Muscle of leg (tissue), 11 donors: ENCODE data around the gene ABHD2. TPM values are rescaled to one million over a fixed set of nuclear protein-coding genes. Genes with fewer than 3 reads are reported as not detected.
A peak's percentile ranks its signal among the peaks of the same experiment; 100 is the strongest.
"Not testable (repeated sequence)": the region's sequence is repeated elsewhere in the genome, so short reads cannot be mapped to it uniquely, and the experiment has no call there.

Experiments used
- DNase-seq: peaks from one replicate; pipeline ENCODE4 v3.0.0; 2013
- H3K27ac ChIP-seq: one replicate; pipeline ENCODE4 v1.5.1; 2013; ENCODE audit warnings: mild to moderate bottlenecking, low read length, control low read depth
- H3K27me3 ChIP-seq: one replicate; pipeline ENCODE4 v1.6.1; 2013; ENCODE audit warnings: low read length; ENCODE audit not compliant: control insufficient read depth, insufficient read depth
- H3K36me3 ChIP-seq: one replicate; pipeline ENCODE4 v1.6.1; 2013; ENCODE audit warnings: low read length; ENCODE audit not compliant: control insufficient read depth, insufficient read depth
- H3K4me1 ChIP-seq: one replicate; pipeline ENCODE4 v1.6.1; 2013; ENCODE audit warnings: low read length; ENCODE audit not compliant: control insufficient read depth, insufficient read depth
- H3K4me3 ChIP-seq: one replicate; pipeline ENCODE4 v1.5.1; 2013; ENCODE audit warnings: low read length, control low read depth
- H3K9me3 ChIP-seq: replicated peaks from 2 replicates; pipeline ENCODE4 v1.6.1; 2013; ENCODE audit warnings: low read depth, low read length; ENCODE audit not compliant: control insufficient read depth
- WGBS: methylation state at CpG from one replicate; pipeline ENCODE4 v1.1.5; 2013; ENCODE audit warnings: missing lambda C conversion rate; ENCODE audit not compliant: insufficient coverage; 5-methylcytosine and 5-hydroxymethylcytosine counted together
- polyA plus RNA-seq, 8 donors: library from polyadenylated mRNA; unstranded; fragments of 120-200 nt; gene quantifications; one replicate each; pipeline versions ENCODE4 v1.2.1 to v1.2.3, GENCODE V29; 2013; ENCODE audit warnings: inconsistent platforms in 1 of 8, low replicate concordance in 1 of 8; ENCODE audit not compliant: insufficient read length in 8 of 8, insufficient read depth in 1 of 8
- total RNA-seq: library from RNA; stranded (reverse); fragments of 120-200 nt; gene quantifications from one replicate; pipeline ENCODE4 v1.2.4, GENCODE V29; 2013

ABHD2 gene
- total and polyA plus RNA-seq, 9 donors: 15.2 to 29.6 (median 20.4) TPM

GRCh38 chr15:89074402-89075012, 13.7 kb upstream of the ABHD2 start:
- 90% methylated on average over 3 of the region's 4 CpGs for WGBS
- no peaks in the 10 kb centered on the region for H3K36me3 ChIP-seq
- no peak for DNase-seq
- no peaks in the 10 kb centered on the region for H3K4me1 ChIP-seq
- H3K4me3 ChIP-seq: no peak overlapping the region
- H3K9me3 ChIP-seq: no peaks in the 10 kb centered on the region
- H3K27ac ChIP-seq: no peak overlapping the region
- no peaks in the 10 kb centered on the region for H3K27me3 ChIP-seq

GRCh38 chr15:89075101-89075640, 13.1 kb upstream of the ABHD2 start:
- H3K4me1 ChIP-seq: no peaks in the 10 kb centered on the region
- H3K36me3 ChIP-seq: no peaks in the 10 kb centered on the region
- no peak for DNase-seq
- H3K27ac ChIP-seq: no peak overlapping the region
- no peaks in the 10 kb centered on the region for H3K27me3 ChIP-seq
- no peak overlapping the region for H3K4me3 ChIP-seq
- H3K9me3 ChIP-seq: no peaks in the 10 kb centered on the region
- WGBS: 77% methylated on average over 4 of the region's 4 CpGs

GRCh38 chr15:89075846-89076245, 12.4 kb upstream of the ABHD2 start:
- Histone ChIP-seq H3K27ac (no peak overlapping the region), H3K4me1 (no peaks in the 10 kb centered on the region), H3K4me3 (no peak overlapping the region), H3K9me3 (no peaks in the 10 kb centered on the region), H3K27me3 (no peaks in the 10 kb centered on the region), H3K36me3 (no peaks in the 10 kb centered on the region)
- DNase-seq: no peak
- 47% methylated on average over 2 of the region's 4 CpGs for WGBS

GRCh38 chr15:89077750-89078149, 10.5 kb upstream of the ABHD2 start:
- Histone ChIP-seq H3K4me3 (no peak overlapping the region), H3K4me1 (no peaks in the 10 kb centered on the region), H3K9me3 (no peaks in the 10 kb centered on the region), H3K36me3 (no peaks in the 10 kb centered on the region), H3K27me3 (no peaks in the 10 kb centered on the region), H3K27ac (no peak overlapping the region)
- 67% methylated on average over 1 of the region's 1 CpG for WGBS
- DNase-seq: no peak

- WGBS: 86% methylated on average over 1 of the region's 5 CpGs
- Histone ChIP-seq H3K4me1 (no peaks in the 10 kb centered on the region), H3K27ac (no peak overlapping the region), H3K4me3 (no peak overlapping the region), H3K27me3 (no peaks in the 10 kb centered on the region), H3K9me3 (no peaks in the 10 kb centered on the region), H3K36me3 (no peaks in the 10 kb centered on the region)
- DNase-seq: no peak
These were observed 9.1 kb upstream of the ABHD2 start for GRCh38 chr15:89078851-89079810.

- no peak overlapping the region for H3K4me3 ChIP-seq
- DNase-seq: no peak
- H3K4me1 ChIP-seq: peaks cover 13% of the 10 kb centered on the region
- no peaks in the 10 kb centered on the region for H3K27me3 ChIP-seq
- no peak overlapping the region for H3K27ac ChIP-seq
- no peaks in the 10 kb centered on the region for H3K36me3 ChIP-seq
- no CpG with 5 or more reads among the region's 1 CpG for WGBS
- H3K9me3 ChIP-seq: no peaks in the 10 kb centered on the region
These were observed 6.4 kb upstream of the ABHD2 start for GRCh38 chr15:89081878-89082277.

- H3K4me3 ChIP-seq: no peak overlapping the region
- no peaks in the 10 kb centered on the region for H3K9me3 ChIP-seq
- peaks cover 22% of the 10 kb centered on the region for H3K4me1 ChIP-seq
- WGBS: no CpG with 5 or more reads among the region's 6 CpGs
- no peak for DNase-seq
- H3K27me3 ChIP-seq: no peaks in the 10 kb centered on the region
- no peaks in the 10 kb centered on the region for H3K36me3 ChIP-seq
- no peak overlapping the region for H3K27ac ChIP-seq
These were observed 5.0 kb upstream of the ABHD2 start for GRCh38 chr15:89083246-89083645.

- H3K9me3 ChIP-seq: no peaks in the 10 kb centered on the region
- no CpG with 5 or more reads among the region's 4 CpGs for WGBS
- H3K27ac ChIP-seq: peak overlapping the region; percentile 86
- H3K36me3 ChIP-seq: no peaks in the 10 kb centered on the region
- no peaks in the 10 kb centered on the region for H3K27me3 ChIP-seq
- peak; percentile 80 for DNase-seq
- H3K4me1 ChIP-seq: peaks cover 33% of the 10 kb centered on the region
- H3K4me3 ChIP-seq: no peak overlapping the region
These were observed 2.8 kb upstream of the ABHD2 start for GRCh38 chr15:89085289-89085926.

- H3K9me3 ChIP-seq, H3K36me3 ChIP-seq, DNase-seq, H3K27me3 ChIP-seq, H3K4me3 ChIP-seq: not testable (repeated sequence)
- Histone ChIP-seq H3K27ac (peak overlapping the region; percentile 86), H3K4me1 (peaks cover 38% of the 10 kb centered on the region)
- WGBS: 20% methylated on average over 1 of the region's 1 CpG
These were observed 2.3 kb upstream of the ABHD2 start for GRCh38 chr15:89085933-89086332.

GRCh38 chr15:89086390-89086789, 1.9 kb upstream of the ABHD2 start:
- Histone ChIP-seq H3K4me1 (peaks cover 41% of the 10 kb centered on the region), H3K27ac (peak overlapping the region; percentile 90)
- not testable (repeated sequence) for H3K27me3 ChIP-seq, DNase-seq, H3K9me3 ChIP-seq, H3K36me3 ChIP-seq, H3K4me3 ChIP-seq
- WGBS: 100% methylated on average over 1 of the region's 5 CpGs
